H4 (cell line): ENCODE results near the gene MAP2K7. TPM values are rescaled to one million over a fixed set of nuclear protein-coding genes. Genes with fewer than 3 reads are reported as not detected.

Experiments
- DNase-seq: peaks from one replicate; pipeline ENCODE4 v3.0.0-alpha.2; 2015; ENCODE audit warnings: low spot score
- total RNA-seq: library from RNA; depleted of rRNA; stranded (reverse); fragments of >200 nt; shearing (Covaris generic); gene quantifications from 2 replicates; pipeline ENCODE4 v1.2.3, GENCODE V29; 2014

Gene MAP2K7
- total RNA-seq, 1 experiment from 2014 or later, result 4.2 TPM

GRCh38 chr19:7866399-7867091, 37.1 kb upstream of the MAP2K7 start:
- DNase-seq, result no peak

GRCh38 chr19:7867092-7867844, 36.4 kb upstream of the MAP2K7 start:
- DNase-seq, result no peak

- no peak for DNase-seq
These were observed 35.4 kb upstream of the MAP2K7 start for GRCh38 chr19:7868326-7868670.

- peak; percentile 71 for DNase-seq
These were observed 34.8 kb upstream of the MAP2K7 start for GRCh38 chr19:7868671-7869452.

GRCh38 chr19:7869453-7869909, 34.2 kb upstream of the MAP2K7 start:
- no peak for DNase-seq

GRCh38 chr19:7869910-7870511, 33.7 kb upstream of the MAP2K7 start:
- peak; percentile 60 for DNase-seq

GRCh38 chr19:7870571-7871436, 32.9 kb upstream of the MAP2K7 start:
- peak; percentile 69 for DNase-seq

- peak; percentile 89 for DNase-seq
These were observed 32.0 kb upstream of the MAP2K7 start for GRCh38 chr19:7871437-7872305.

GRCh38 chr19:7872306-7873204, 31.1 kb upstream of the MAP2K7 start:
- DNase-seq, result no peak

- DNase-seq, result no peak
These were observed 30.2 kb upstream of the MAP2K7 start for GRCh38 chr19:7873304-7874075.

- DNase-seq, result no peak
These were observed 29.4 kb upstream of the MAP2K7 start, which contains the start of gene PRR36 for GRCh38 chr19:7874076-7874896. PRR36 (minus strand) TSS chr19:7874390; CDS start chr19:7873689, 701 bp downstream.

GRCh38 chr19:7874897-7875273, 28.8 kb upstream of the MAP2K7 start:
- no peak for DNase-seq

GRCh38 chr19:7877249-7877836, 26.3 kb upstream of the MAP2K7 start:
- no peak for DNase-seq

GRCh38 chr19:7879111-7879807, 24.4 kb upstream of the MAP2K7 start:
- no peak for DNase-seq

- DNase-seq, result no peak
These were observed 23.8 kb upstream of the MAP2K7 start for GRCh38 chr19:7879836-7880235.

GRCh38 chr19:7881910-7882309, 21.8 kb upstream of the MAP2K7 start:
- DNase-seq, result no peak
